Measurements from ENCODE around the gene FILIP1L. TPM values are rescaled to one million over a fixed set of nuclear protein-coding genes. Genes with fewer than 3 reads are reported as not detected.

Gene FILIP1L
- polyA plus RNA-seq, 1 donor = 36.3 TPM

GRCh38 chr3:100076731-100077529 lies 37.4 kb downstream of the FILIP1L start:
- peaks cover 48% of the 10 kb centered on the region for H3K4me1 ChIP-seq (ENCODE audit: control insufficient read depth, insufficient read depth, low read length)
- no CpG with 5 or more reads among the region's 7 CpGs for WGBS (ENCODE audit: insufficient coverage, low lambda C conversion rate)
- peak overlapping the region; percentile 78 for H3K27ac ChIP-seq (ENCODE audit: low read length)

DNA sequence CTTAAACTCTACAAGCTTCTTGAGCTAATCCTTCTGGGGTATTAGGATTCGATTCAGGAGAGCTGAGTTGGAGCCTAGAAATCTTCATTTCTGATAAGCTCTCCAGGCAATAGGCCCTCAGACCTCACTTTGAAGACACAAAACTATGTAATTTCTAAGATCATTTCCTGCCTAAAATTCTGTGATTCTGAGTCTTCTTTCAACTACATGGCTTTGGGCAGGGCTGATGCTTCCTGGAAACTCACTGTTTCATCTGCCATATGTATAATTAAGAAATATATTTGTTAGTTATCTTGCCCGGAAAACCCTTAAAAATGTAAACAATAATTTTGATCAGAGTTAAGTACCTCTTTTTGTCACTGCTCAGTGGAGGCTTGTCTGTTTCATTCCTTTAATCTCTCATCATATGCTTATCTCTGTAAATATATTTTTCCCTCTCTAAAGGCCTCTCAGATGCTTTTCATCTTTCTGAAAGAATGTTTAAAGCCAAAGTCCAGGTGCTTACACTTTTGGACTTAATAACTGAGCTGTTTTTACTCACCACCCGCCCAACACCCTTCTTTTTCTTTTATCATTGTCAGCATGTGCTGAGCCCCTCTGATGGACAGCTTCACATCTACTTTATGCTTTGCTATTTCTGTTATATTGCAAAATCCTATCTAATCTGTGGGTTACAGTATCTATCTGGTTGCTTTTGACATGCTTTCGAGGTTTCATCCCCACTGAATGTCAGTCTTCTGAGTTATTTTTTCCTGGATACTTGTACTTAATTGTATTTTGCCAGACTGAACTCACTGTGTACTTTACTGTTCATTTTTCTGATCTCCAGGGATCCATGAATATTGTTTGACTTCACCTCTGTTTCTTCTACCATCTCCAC lies 38.2 kb downstream of the FILIP1L start:
- peak overlapping the region; percentile 78 for H3K27ac ChIP-seq (ENCODE audit: low read length)
- no peaks in the 10 kb centered on the region for H3K9me3 ChIP-seq (ENCODE audit: control insufficient read depth, low read depth, low read length)
- H3K36me3 ChIP-seq (ENCODE audit: control insufficient read depth, insufficient read depth, low read length) = no peaks in the 10 kb centered on the region
- 17% methylated on average over 3 of the region's 4 CpGs for WGBS (ENCODE audit: insufficient coverage, low lambda C conversion rate)
- H3K4me3 ChIP-seq (ENCODE audit: low read length) = peak overlapping the region; percentile 5
- peaks cover 43% of the 10 kb centered on the region for H3K4me1 ChIP-seq (ENCODE audit: control insufficient read depth, insufficient read depth, low read length)
- H3K27me3 ChIP-seq (ENCODE audit: control insufficient read depth, insufficient read depth, low read length) = no peaks in the 10 kb centered on the region
- peak; percentile 50 to 75 for DNase-seq

More at GRCh38 chr3:100076731-100077529, 37.4 kb downstream of the FILIP1L start:
- H3K9me3 ChIP-seq (ENCODE audit: control insufficient read depth, low read depth, low read length) = no peaks in the 10 kb centered on the region
- DNase-seq = peak in 1 of 2 donors; percentile 64
- peak overlapping the region; percentile 5 for H3K4me3 ChIP-seq (ENCODE audit: low read length)
- H3K27me3 ChIP-seq (ENCODE audit: control insufficient read depth, insufficient read depth, low read length) = no peaks in the 10 kb centered on the region
- H3K36me3 ChIP-seq (ENCODE audit: control insufficient read depth, insufficient read depth, low read length) = no peaks in the 10 kb centered on the region

GRCh38 chr3:100075196-100075595 lies 39.1 kb downstream of the FILIP1L start:
- H3K4me1 ChIP-seq (ENCODE audit: control insufficient read depth, insufficient read depth, low read length) = peaks cover 34% of the 10 kb centered on the region
- H3K27ac ChIP-seq (ENCODE audit: low read length) = peak overlapping the region; percentile 78
- no peak overlapping the region for H3K4me3 ChIP-seq (ENCODE audit: low read length)
- H3K27me3 ChIP-seq (ENCODE audit: control insufficient read depth, insufficient read depth, low read length) = no peaks in the 10 kb centered on the region
- peak in 1 of 2 donors; percentile 55 for DNase-seq
- H3K9me3 ChIP-seq (ENCODE audit: control insufficient read depth, low read depth, low read length) = no peaks in the 10 kb centered on the region
- H3K36me3 ChIP-seq (ENCODE audit: control insufficient read depth, insufficient read depth, low read length) = no peaks in the 10 kb centered on the region
- WGBS (ENCODE audit: insufficient coverage, low lambda C conversion rate) = 64% methylated on average over 2 of the region's 4 CpGs

- no peaks in the 10 kb centered on the region for H3K9me3 ChIP-seq (ENCODE audit: control insufficient read depth, low read depth, low read length)
- no peaks in the 10 kb centered on the region for H3K27me3 ChIP-seq (ENCODE audit: control insufficient read depth, insufficient read depth, low read length)
- no peak overlapping the region for H3K4me3 ChIP-seq (ENCODE audit: low read length)
- 60% methylated on average over 1 of the region's 10 CpGs for WGBS (ENCODE audit: insufficient coverage, low lambda C conversion rate)
- peaks cover 34% of the 10 kb centered on the region for H3K4me1 ChIP-seq (ENCODE audit: control insufficient read depth, insufficient read depth, low read length)
- peak overlapping the region; percentile 78 for H3K27ac ChIP-seq (ENCODE audit: low read length)
- peak; percentile 51 to 61 for DNase-seq
- H3K36me3 ChIP-seq (ENCODE audit: control insufficient read depth, insufficient read depth, low read length) = no peaks in the 10 kb centered on the region
Observed at GRCh38 chr3:100073714-100074307, 40.5 kb downstream of the FILIP1L start.

DNA sequence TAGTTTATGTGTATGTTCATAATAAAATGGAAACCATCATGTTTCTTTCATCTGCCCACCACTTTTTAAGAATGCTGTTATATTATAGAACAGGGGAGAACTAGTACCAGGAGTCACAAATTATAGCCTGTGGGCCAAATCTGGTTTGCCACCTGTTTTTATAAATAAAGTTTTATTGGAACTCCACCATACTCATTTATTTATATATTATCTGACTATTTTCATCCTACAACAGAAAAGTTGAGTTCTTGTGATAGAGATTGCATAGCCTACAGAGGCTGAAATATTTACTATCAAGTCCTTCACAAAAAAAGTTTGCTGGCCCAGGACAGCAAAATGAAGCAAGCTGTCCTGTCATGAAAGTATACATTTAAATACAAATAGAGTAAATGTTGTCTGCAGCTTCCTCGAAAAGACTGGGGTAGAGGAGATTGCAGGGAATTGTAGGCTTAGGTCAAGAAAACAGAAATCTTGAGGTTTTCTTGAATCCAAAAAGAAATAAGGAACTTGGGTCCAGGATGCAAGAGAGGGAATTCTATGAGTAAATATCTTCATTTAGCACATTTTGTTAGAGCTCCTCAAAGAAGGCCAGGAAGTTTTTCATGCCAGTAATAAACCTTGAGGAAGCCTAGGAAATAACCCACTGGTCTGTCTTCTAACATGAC lies 41.1 kb downstream of the FILIP1L start:
- H3K27ac ChIP-seq (ENCODE audit: low read length) = peak overlapping the region; percentile 78

GRCh38 chr3:100072326-100073048 lies 41.8 kb downstream of the FILIP1L start:
- Histone ChIP-seq H3K4me3 (ENCODE audit: low read length) (no peak overlapping the region), H3K9me3 (ENCODE audit: control insufficient read depth, low read depth, low read length) (no peaks in the 10 kb centered on the region), H3K36me3 (ENCODE audit: control insufficient read depth, insufficient read depth, low read length) (no peaks in the 10 kb centered on the region), H3K27ac (ENCODE audit: low read length) (peak overlapping the region; percentile 78), H3K4me1 (ENCODE audit: control insufficient read depth, insufficient read depth, low read length) (peaks cover 38% of the 10 kb centered on the region), H3K27me3 (ENCODE audit: control insufficient read depth, insufficient read depth, low read length) (no peaks in the 10 kb centered on the region)
- no CpG with 5 or more reads among the region's 3 CpGs for WGBS (ENCODE audit: insufficient coverage, low lambda C conversion rate)
- DNase-seq = no peak

More for the DNA sequence above, 41.1 kb downstream of the FILIP1L start:
- no peak for DNase-seq
- H3K4me1 ChIP-seq (ENCODE audit: control insufficient read depth, insufficient read depth, low read length) = peaks cover 34% of the 10 kb centered on the region
- no peaks in the 10 kb centered on the region for H3K36me3 ChIP-seq (ENCODE audit: control insufficient read depth, insufficient read depth, low read length)
- no peak overlapping the region for H3K4me3 ChIP-seq (ENCODE audit: low read length)
- H3K27me3 ChIP-seq (ENCODE audit: control insufficient read depth, insufficient read depth, low read length) = no peaks in the 10 kb centered on the region
- WGBS (ENCODE audit: insufficient coverage, low lambda C conversion rate) = 86% methylated on average over 1 of the region's 1 CpG
- H3K9me3 ChIP-seq (ENCODE audit: control insufficient read depth, low read depth, low read length) = no peaks in the 10 kb centered on the region

DNA sequence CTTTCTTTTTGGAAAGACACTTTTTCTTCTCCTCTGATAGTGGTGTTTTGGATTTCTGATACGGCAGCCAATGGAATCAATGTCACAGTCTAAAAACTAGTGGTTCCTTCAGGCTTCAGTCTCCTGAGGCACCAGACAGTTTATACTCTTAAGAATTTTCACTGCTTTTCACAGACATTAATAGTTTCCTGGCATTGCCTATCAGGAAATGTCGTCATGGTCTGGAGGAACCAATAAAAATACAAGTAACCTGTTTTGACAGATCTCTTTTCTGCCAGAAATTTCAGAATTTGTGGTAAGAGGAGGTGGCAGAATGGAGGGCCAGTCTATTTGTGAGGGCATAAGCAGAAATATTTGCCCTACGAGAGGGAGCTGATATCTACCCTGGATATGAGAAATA lies 44.8 kb downstream of the FILIP1L start:
- Histone ChIP-seq H3K27ac (ENCODE audit: low read length) (no peak overlapping the region), H3K4me3 (ENCODE audit: low read length) (no peak overlapping the region), H3K36me3 (ENCODE audit: control insufficient read depth, insufficient read depth, low read length) (no peaks in the 10 kb centered on the region), H3K4me1 (ENCODE audit: control insufficient read depth, insufficient read depth, low read length) (peaks cover 25% of the 10 kb centered on the region), H3K9me3 (ENCODE audit: control insufficient read depth, low read depth, low read length) (no peaks in the 10 kb centered on the region), H3K27me3 (ENCODE audit: control insufficient read depth, insufficient read depth, low read length) (no peaks in the 10 kb centered on the region)
- 83% methylated on average over 1 of the region's 3 CpGs for WGBS (ENCODE audit: insufficient coverage, low lambda C conversion rate)
- no peak for DNase-seq

GRCh38 chr3:100068826-100069225 lies 45.5 kb downstream of the FILIP1L start:
- no peak overlapping the region for H3K27ac ChIP-seq (ENCODE audit: low read length)

DNA sequence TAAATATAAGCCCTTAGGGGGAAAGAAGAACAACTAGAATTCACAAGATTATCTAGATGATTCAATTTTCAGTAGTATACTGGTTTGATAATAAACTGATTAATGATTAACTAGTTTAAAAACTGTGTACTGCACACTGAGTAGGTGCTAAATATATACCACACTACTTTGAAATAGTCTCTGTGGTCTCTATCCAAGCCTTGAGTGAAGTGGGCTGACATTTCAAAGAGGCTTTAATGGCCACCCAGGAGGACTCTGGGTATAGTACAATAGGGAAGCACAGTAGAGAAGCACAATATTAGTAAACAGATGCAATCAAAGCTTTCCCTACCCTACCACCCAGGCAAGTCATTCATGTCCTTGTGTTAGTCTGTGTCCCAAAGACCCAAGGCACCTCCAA lies 46.7 kb downstream of the FILIP1L start:
- Histone ChIP-seq H3K9me3 (ENCODE audit: control insufficient read depth, low read depth, low read length) (no peaks in the 10 kb centered on the region), H3K4me1 (ENCODE audit: control insufficient read depth, insufficient read depth, low read length) (peaks cover 16% of the 10 kb centered on the region), H3K27ac (ENCODE audit: low read length) (no peak overlapping the region), H3K4me3 (ENCODE audit: low read length) (no peak overlapping the region), H3K36me3 (ENCODE audit: control insufficient read depth, insufficient read depth, low read length) (no peaks in the 10 kb centered on the region), H3K27me3 (ENCODE audit: control insufficient read depth, insufficient read depth, low read length) (no peaks in the 10 kb centered on the region)
- no peak for DNase-seq

More at GRCh38 chr3:100068826-100069225, 45.5 kb downstream of the FILIP1L start:
- peak; percentile 65 to 72 for DNase-seq
- no peak overlapping the region for H3K4me3 ChIP-seq (ENCODE audit: low read length)
- no peaks in the 10 kb centered on the region for H3K27me3 ChIP-seq (ENCODE audit: control insufficient read depth, insufficient read depth, low read length)
- no CpG with 5 or more reads among the region's 5 CpGs for WGBS (ENCODE audit: insufficient coverage, low lambda C conversion rate)
- H3K36me3 ChIP-seq (ENCODE audit: control insufficient read depth, insufficient read depth, low read length) = no peaks in the 10 kb centered on the region
- peaks cover 21% of the 10 kb centered on the region for H3K4me1 ChIP-seq (ENCODE audit: control insufficient read depth, insufficient read depth, low read length)
- no peaks in the 10 kb centered on the region for H3K9me3 ChIP-seq (ENCODE audit: control insufficient read depth, low read depth, low read length)

Measured in large intestine (tissue), 3 donors.